ENCODE data around the gene BBS9.

GRCh38 chr7:33142585-33142984 lies 13.2 kb downstream of the BBS9 start:
- TF ChIP-seq EZH2 (IDR thresholded peaks at IDR 0.05; ENCODE audit: low read length, unreplicated experiment) (no peak), CTCF (conservative IDR thresholded peaks at IDR 0.05; ENCODE audit: low read depth, low read length) (no peak), EZH2phosphoT487 (IDR thresholded peaks at IDR 0.05; ENCODE audit: borderline replicate concordance, low read length) (no peak)
